GM23338 (cell line): ENCODE measurements around the gene PKNOX2. TPM values are rescaled to one million over a fixed set of nuclear protein-coding genes. Genes with fewer than 3 reads are reported as not detected.

ENCODE experiments used
- ATAC-seq: fragments of 200-7000 bp; cut with Tn5 transposase; 3 replicates; pipeline ENCODE4 v1.9.1; 2020
- DNase-seq: peaks from one replicate; pipeline ENCODE4 v3.0.0-alpha.2; 2015; ENCODE audit warnings: low spot score
- H2AFZ ChIP-seq: fragments of 200-600 bp; sonication (generic); 2 replicates; pipeline ENCODE4 v1.8.0; 2016; ENCODE audit warnings: antibody characterized with exemption, mild to moderate bottlenecking, moderate library complexity
- H3F3A ChIP-seq: fragments of 200-600 bp; sonication (generic); replicated peaks from 2 replicates; pipeline ENCODE4 v1.8.0; 2017; ENCODE audit warnings: antibody characterized with exemption, mixed run types, low read depth
- H3K27ac ChIP-seq: fragments of 200-600 bp; sonication (generic); 2 replicates; pipeline ENCODE4 v1.6.1; 2016; ENCODE audit warnings: low read depth
- H3K27me3 ChIP-seq: fragments of 200-600 bp; sonication (generic); 2 replicates; pipeline ENCODE4 v1.8.0; 2016; ENCODE audit warnings: mild to moderate bottlenecking, mixed run types, moderate library complexity; ENCODE audit not compliant: insufficient read depth
- H3K36me3 ChIP-seq: fragments of 200-600 bp; sonication (generic); 2 replicates; pipeline ENCODE4 v1.8.0; 2016; ENCODE audit warnings: mild to moderate bottlenecking; ENCODE audit not compliant: insufficient read depth
- H3K4me1 ChIP-seq: fragments of 200-600 bp; sonication (generic); 2 replicates; pipeline ENCODE4 v1.8.0; 2016; ENCODE audit warnings: mild to moderate bottlenecking, moderate library complexity; ENCODE audit not compliant: insufficient read depth
- H3K4me2 ChIP-seq: fragments of 200-600 bp; sonication (generic); 2 replicates; pipeline ENCODE4 v1.7.1; 2017; ENCODE audit warnings: mixed run types
- H3K4me3 ChIP-seq: fragments of 200-600 bp; sonication (generic); 2 replicates; pipeline ENCODE4 v1.6.1; 2016; ENCODE audit warnings: mixed run types
- H3K79me2 ChIP-seq: fragments of 200-600 bp; sonication (generic); replicated peaks from 2 replicates; pipeline ENCODE4 v1.8.0; 2017; ENCODE audit warnings: mild to moderate bottlenecking; ENCODE audit not compliant: insufficient read depth
- H3K9me2 ChIP-seq: fragments of 200-600 bp; sonication (generic); 2 replicates; pipeline ENCODE4 v1.8.0; 2017; ENCODE audit not compliant: insufficient read depth
- H4K20me1 ChIP-seq: fragments of 200-600 bp; sonication (generic); replicated peaks from 2 replicates; pipeline ENCODE4 v1.8.0; 2017; ENCODE audit warnings: mild to moderate bottlenecking; ENCODE audit not compliant: insufficient read depth
- H3K27ac Mint-ChIP-seq: 2 replicates; pipeline ENCODE4 v1.8.0; 2020; ENCODE audit warnings: inconsistent platforms, mild to moderate bottlenecking, moderate library complexity, mixed read lengths
- H3K27me3 Mint-ChIP-seq: 3 replicates; pipeline ENCODE4 v1.8.0; 2022; ENCODE audit warnings: low read depth, mild to moderate bottlenecking, moderate library complexity, mixed read lengths, inconsistent platforms; ENCODE audit not compliant: insufficient read depth, poor library complexity
- H3K36me3 Mint-ChIP-seq: 3 replicates; pipeline ENCODE4 v1.8.0; 2021; ENCODE audit warnings: low read depth, mild to moderate bottlenecking, inconsistent platforms, moderate library complexity, mixed read lengths
- H3K4me1 Mint-ChIP-seq: 3 replicates; pipeline ENCODE4 v1.8.0; 2020; ENCODE audit warnings: mild to moderate bottlenecking, inconsistent platforms, mixed read lengths
- H3K4me3 Mint-ChIP-seq: 3 replicates; pipeline ENCODE4 v1.8.0; 2021; ENCODE audit warnings: moderate library complexity, mild to moderate bottlenecking, inconsistent platforms, mixed read lengths
- H3K9me3 Mint-ChIP-seq: 3 replicates; pipeline ENCODE4 v1.8.0; 2020; ENCODE audit warnings: moderate library complexity, mild to moderate bottlenecking, inconsistent platforms, mixed read lengths
- CREB1 ChIP-seq: fragments of 250-450 bp; sonication (Bioruptor Pico); IDR thresholded peaks from 2 replicates; pipeline ENCODE4 v1.5.0; 2020; ENCODE audit warnings: low read depth, mild to moderate bottlenecking, moderate library complexity
- EZH2 ChIP-seq: fragments of 200-600 bp; sonication (generic); IDR thresholded peaks from one replicate; pipeline ENCODE4 v1.8.0; 2017; ENCODE audit warnings: antibody characterized with exemption, mild to moderate bottlenecking, low read depth; ENCODE audit not compliant: unreplicated experiment
- EZH2phosphoT487 ChIP-seq: fragments of 200-600 bp; sonication (generic); IDR thresholded peaks from one replicate; pipeline ENCODE4 v1.8.1; 2018; ENCODE audit warnings: antibody characterized with exemption; ENCODE audit not compliant: unreplicated experiment
- JUNB ChIP-seq: IDR thresholded peaks from one replicate; pipeline ENCODE4 v1.6.1; 2016; ENCODE audit warnings: antibody characterized with exemption; ENCODE audit not compliant: unreplicated experiment
- NANOG ChIP-seq: IDR thresholded peaks from 2 replicates; pipeline ENCODE4 v1.6.1; 2016; ENCODE audit warnings: antibody characterized with exemption, borderline replicate concordance
- POLR2AphosphoS5 ChIP-seq: IDR thresholded peaks from 2 replicates; pipeline ENCODE4 v1.6.1; 2016; ENCODE audit warnings: antibody characterized with exemption, low read depth
- STAT1 ChIP-seq: IDR thresholded peaks from one replicate; pipeline ENCODE4 v1.6.1; 2016; ENCODE audit warnings: antibody characterized with exemption; ENCODE audit not compliant: unreplicated experiment
- ZNF114 ChIP-seq: fragments of 250-450 bp; sonication (Bioruptor Pico); IDR thresholded peaks from 2 replicates; pipeline ENCODE4 v1.5.0; 2020; ENCODE audit warnings: mild to moderate bottlenecking, moderate library complexity
- ZNF331 ChIP-seq: fragments of 250-450 bp; sonication (Bioruptor Pico); IDR thresholded peaks from 2 replicates; pipeline ENCODE4 v1.5.0; 2020; ENCODE audit warnings: low read depth, mild to moderate bottlenecking, moderate library complexity
- polyA plus RNA-seq: library from polyadenylated mRNA; unstranded; fragments of >200 nt; fragmentation: Nextera tagmentation; extraction: Ambion mirVana; gene quantifications from 2 replicates; pipeline ENCODE4 v1.2.1, GENCODE V29; 2016
- total RNA-seq: library from RNA; depleted of rRNA; stranded (reverse); fragments of >200 nt; shearing (Covaris generic); gene quantifications from 2 replicates; pipeline ENCODE4 v1.2.3, GENCODE V29; 2014
- TF ChIP-seq, protein P1 (sequence below): fragments of 250-450 bp; sonication (Bioruptor Pico); IDR thresholded peaks from 2 replicates; pipeline ENCODE4 v1.5.0; 2020; ENCODE audit warnings: mild to moderate bottlenecking, moderate library complexity
- TF ChIP-seq, protein P2 (sequence below), 2 experiments: fragments of 200-600 bp in 1 of 2; sonication (generic) in 1 of 2; conservative IDR thresholded peaks; 2 replicates each; pipeline versions ENCODE4 v1.5.1 to v1.6.1; 2016 to 2017; ENCODE audit warnings: antibody characterized with exemption in 2 of 2, low read depth in 2 of 2, mild to moderate bottlenecking in 2 of 2, moderate library complexity in 1 of 2
- TF ChIP-seq, protein P3 (sequence below): IDR thresholded peaks from 2 replicates; pipeline ENCODE4 v1.6.1; 2016; ENCODE audit warnings: antibody characterized with exemption
- TF ChIP-seq, protein P4 (sequence below): IDR thresholded peaks from one replicate; pipeline ENCODE4 v1.6.1; 2018; ENCODE audit warnings: antibody characterized with exemption; ENCODE audit not compliant: unreplicated experiment

The PKNOX2 gene
- total and polyA plus RNA-seq, 2 experiments from 2014 or later: 0.42 to 0.83 TPM

DNA sequence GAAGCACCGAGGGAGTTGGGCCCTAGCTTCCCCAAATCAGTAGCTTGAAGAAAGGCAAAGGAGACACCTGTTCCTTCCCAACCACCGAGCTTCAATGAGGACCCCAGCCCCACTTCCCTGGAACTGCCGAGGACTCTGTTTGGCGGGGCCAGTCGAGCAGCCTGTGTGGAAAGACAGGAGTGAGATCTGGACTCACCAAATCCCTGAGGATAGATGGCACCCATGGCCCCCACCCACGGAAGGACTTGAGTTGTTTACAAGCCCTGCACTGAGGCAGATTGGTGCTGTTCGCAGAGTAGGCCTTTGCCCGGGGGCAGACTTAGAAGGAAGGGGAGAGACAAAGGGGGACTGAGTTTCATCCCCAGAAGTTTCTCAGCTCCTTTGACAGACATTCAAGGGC lies 266.9 kb downstream of the PKNOX2 start:
- Mint-ChIP-seq H3K4me1 (peaks cover 47% of the 10 kb centered on the region), H3K27me3 (peaks cover 10% of the 10 kb centered on the region), H3K36me3 (no peaks in the 10 kb centered on the region), H3K4me3 (no peak overlapping the region), H3K27ac (no peak overlapping the region), H3K9me3 (no peaks in the 10 kb centered on the region)
- Histone ChIP-seq H3K79me2 (no peaks in the 10 kb centered on the region), H3F3A (no peaks in the 10 kb centered on the region), H2AFZ (no peak overlapping the region), H3K27ac (no peak overlapping the region), H3K36me3 (no peaks in the 10 kb centered on the region), H3K4me2 (no peak overlapping the region), H3K9me2 (no peaks in the 10 kb centered on the region), H3K4me1 (peaks cover 28% of the 10 kb centered on the region), H3K27me3 (no peaks in the 10 kb centered on the region), H3K4me3 (no peak overlapping the region), H4K20me1 (no peaks in the 10 kb centered on the region)
- DNase-seq (no peak), ATAC-seq (no peak)
- TF ChIP-seq, protein P1, sequence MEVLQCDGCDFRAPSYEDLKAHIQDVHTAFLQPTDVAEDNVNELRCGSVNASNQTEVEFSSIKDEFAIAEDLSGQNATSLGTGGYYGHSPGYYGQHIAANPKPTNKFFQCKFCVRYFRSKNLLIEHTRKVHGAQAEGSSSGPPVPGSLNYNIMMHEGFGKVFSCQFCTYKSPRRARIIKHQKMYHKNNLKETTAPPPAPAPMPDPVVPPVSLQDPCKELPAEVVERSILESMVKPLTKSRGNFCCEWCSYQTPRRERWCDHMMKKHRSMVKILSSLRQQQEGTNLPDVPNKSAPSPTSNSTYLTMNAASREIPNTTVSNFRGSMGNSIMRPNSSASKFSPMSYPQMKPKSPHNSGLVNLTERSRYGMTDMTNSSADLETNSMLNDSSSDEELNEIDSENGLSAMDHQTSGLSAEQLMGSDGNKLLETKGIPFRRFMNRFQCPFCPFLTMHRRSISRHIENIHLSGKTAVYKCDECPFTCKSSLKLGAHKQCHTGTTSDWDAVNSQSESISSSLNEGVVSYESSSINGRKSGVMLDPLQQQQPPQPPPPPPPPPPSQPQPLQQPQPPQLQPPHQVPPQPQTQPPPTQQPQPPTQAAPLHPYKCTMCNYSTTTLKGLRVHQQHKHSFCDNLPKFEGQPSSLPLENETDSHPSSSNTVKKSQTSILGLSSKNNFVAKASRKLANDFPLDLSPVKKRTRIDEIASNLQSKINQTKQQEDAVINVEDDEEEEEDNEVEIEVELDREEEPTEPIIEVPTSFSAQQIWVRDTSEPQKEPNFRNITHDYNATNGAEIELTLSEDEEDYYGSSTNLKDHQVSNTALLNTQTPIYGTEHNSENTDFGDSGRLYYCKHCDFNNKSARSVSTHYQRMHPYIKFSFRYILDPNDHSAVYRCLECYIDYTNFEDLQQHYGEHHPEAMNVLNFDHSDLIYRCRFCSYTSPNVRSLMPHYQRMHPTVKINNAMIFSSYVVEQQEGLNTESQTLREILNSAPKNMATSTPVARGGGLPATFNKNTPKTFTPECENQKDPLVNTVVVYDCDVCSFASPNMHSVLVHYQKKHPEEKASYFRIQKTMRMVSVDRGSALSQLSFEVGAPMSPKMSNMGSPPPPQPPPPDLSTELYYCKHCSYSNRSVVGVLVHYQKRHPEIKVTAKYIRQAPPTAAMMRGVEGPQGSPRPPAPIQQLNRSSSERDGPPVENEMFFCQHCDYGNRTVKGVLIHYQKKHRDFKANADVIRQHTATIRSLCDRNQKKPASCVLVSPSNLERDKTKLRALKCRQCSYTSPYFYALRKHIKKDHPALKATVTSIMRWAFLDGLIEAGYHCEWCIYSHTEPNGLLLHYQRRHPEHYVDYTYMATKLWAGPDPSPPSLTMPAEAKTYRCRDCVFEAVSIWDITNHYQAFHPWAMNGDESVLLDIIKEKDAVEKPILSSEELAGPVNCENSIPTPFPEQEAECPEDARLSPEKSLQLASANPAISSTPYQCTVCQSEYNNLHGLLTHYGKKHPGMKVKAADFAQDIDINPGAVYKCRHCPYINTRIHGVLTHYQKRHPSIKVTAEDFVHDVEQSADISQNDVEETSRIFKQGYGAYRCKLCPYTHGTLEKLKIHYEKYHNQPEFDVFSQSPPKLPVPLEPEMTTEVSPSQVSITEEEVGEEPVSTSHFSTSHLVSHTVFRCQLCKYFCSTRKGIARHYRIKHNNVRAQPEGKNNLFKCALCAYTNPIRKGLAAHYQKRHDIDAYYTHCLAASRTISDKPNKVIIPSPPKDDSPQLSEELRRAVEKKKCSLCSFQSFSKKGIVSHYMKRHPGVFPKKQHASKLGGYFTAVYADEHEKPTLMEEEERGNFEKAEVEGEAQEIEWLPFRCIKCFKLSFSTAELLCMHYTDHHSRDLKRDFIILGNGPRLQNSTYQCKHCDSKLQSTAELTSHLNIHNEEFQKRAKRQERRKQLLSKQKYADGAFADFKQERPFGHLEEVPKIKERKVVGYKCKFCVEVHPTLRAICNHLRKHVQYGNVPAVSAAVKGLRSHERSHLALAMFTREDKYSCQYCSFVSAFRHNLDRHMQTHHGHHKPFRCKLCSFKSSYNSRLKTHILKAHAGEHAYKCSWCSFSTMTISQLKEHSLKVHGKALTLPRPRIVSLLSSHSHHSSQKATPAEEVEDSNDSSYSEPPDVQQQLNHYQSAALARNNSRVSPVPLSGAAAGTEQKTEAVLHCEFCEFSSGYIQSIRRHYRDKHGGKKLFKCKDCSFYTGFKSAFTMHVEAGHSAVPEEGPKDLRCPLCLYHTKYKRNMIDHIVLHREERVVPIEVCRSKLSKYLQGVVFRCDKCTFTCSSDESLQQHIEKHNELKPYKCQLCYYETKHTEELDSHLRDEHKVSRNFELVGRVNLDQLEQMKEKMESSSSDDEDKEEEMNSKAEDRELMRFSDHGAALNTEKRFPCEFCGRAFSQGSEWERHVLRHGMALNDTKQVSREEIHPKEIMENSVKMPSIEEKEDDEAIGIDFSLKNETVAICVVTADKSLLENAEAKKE: no peak
- TF ChIP-seq, protein P2, sequence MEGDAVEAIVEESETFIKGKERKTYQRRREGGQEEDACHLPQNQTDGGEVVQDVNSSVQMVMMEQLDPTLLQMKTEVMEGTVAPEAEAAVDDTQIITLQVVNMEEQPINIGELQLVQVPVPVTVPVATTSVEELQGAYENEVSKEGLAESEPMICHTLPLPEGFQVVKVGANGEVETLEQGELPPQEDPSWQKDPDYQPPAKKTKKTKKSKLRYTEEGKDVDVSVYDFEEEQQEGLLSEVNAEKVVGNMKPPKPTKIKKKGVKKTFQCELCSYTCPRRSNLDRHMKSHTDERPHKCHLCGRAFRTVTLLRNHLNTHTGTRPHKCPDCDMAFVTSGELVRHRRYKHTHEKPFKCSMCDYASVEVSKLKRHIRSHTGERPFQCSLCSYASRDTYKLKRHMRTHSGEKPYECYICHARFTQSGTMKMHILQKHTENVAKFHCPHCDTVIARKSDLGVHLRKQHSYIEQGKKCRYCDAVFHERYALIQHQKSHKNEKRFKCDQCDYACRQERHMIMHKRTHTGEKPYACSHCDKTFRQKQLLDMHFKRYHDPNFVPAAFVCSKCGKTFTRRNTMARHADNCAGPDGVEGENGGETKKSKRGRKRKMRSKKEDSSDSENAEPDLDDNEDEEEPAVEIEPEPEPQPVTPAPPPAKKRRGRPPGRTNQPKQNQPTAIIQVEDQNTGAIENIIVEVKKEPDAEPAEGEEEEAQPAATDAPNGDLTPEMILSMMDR (conservative IDR thresholded peaks at IDR 0.05; ENCODE audit: low read depth in 2 of 2): no peak
- TF ChIP-seq POLR2AphosphoS5 (no peak), ZNF331 (no peak), STAT1 (no peak), EZH2 (no peak), CREB1 (CRISPR knock-in tag) (no peak), EZH2phosphoT487 (no peak), JUNB (no peak), ZNF114 (CRISPR knock-in tag) (no peak), NANOG (no peak)
- TF ChIP-seq, protein P3, sequence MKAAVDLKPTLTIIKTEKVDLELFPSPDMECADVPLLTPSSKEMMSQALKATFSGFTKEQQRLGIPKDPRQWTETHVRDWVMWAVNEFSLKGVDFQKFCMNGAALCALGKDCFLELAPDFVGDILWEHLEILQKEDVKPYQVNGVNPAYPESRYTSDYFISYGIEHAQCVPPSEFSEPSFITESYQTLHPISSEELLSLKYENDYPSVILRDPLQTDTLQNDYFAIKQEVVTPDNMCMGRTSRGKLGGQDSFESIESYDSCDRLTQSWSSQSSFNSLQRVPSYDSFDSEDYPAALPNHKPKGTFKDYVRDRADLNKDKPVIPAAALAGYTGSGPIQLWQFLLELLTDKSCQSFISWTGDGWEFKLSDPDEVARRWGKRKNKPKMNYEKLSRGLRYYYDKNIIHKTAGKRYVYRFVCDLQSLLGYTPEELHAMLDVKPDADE: no peak
- TF ChIP-seq, protein P4, sequence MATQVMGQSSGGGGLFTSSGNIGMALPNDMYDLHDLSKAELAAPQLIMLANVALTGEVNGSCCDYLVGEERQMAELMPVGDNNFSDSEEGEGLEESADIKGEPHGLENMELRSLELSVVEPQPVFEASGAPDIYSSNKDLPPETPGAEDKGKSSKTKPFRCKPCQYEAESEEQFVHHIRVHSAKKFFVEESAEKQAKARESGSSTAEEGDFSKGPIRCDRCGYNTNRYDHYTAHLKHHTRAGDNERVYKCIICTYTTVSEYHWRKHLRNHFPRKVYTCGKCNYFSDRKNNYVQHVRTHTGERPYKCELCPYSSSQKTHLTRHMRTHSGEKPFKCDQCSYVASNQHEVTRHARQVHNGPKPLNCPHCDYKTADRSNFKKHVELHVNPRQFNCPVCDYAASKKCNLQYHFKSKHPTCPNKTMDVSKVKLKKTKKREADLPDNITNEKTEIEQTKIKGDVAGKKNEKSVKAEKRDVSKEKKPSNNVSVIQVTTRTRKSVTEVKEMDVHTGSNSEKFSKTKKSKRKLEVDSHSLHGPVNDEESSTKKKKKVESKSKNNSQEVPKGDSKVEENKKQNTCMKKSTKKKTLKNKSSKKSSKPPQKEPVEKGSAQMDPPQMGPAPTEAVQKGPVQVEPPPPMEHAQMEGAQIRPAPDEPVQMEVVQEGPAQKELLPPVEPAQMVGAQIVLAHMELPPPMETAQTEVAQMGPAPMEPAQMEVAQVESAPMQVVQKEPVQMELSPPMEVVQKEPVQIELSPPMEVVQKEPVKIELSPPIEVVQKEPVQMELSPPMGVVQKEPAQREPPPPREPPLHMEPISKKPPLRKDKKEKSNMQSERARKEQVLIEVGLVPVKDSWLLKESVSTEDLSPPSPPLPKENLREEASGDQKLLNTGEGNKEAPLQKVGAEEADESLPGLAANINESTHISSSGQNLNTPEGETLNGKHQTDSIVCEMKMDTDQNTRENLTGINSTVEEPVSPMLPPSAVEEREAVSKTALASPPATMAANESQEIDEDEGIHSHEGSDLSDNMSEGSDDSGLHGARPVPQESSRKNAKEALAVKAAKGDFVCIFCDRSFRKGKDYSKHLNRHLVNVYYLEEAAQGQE: no peak
